Measurements from ENCODE around the gene SP6. TPM values are rescaled to one million over a fixed set of nuclear protein-coding genes. Genes with fewer than 3 reads are reported as not detected.
A peak's percentile ranks its signal among the peaks of the same experiment; 100 is the strongest.

The SP6 gene
- total and polyA plus RNA-seq, 8 donors: 0.31 to 3.0 (median 0.38) TPM; not detected in 3

GRCh38 chr17:47856830-47857229 lies 5.9 kb upstream of the SP6 start:
- Histone ChIP-seq H3K36me3 (no peaks in the 10 kb centered on the region), H3K4me3 (no peak overlapping the region), H3K4me1 (peaks cover under 1 to 6% (median 3%) of the 10 kb centered on the region in 4 donors), H3K27me3 (peaks cover 20 to 94% (median 58%) of the 10 kb centered on the region in 3 donors), H3K27ac (no peak overlapping the region), H3K9me3 (no peaks in the 10 kb centered on the region)
- TF ChIP-seq CTCF (IDR thresholded peaks at IDR 0.05) (no peak), POLR2A (IDR thresholded peaks at IDR 0.05) (no peak), EP300 (IDR thresholded peaks at IDR 0.05) (no peak), POLR2AphosphoS5 (IDR thresholded peaks at IDR 0.05) (no peak)
- intact Hi-C loops (cut with DNase I; ENCODE audit: low total_unique reads): no loop called here
- DNase-seq: no peak

- Histone ChIP-seq H3K4me3 (no peak overlapping the region), H3K4me1 (peaks cover 11 to 17% (median 14%) of the 10 kb centered on the region in 4 donors), H3K27ac (peak overlapping the region in 1 of 5 donors; percentile 9), H3K36me3 (no peaks in the 10 kb centered on the region), H3K27me3 (peaks cover 20 to 97% (median 69%) of the 10 kb centered on the region in 3 donors), H3K9me3 (no peaks in the 10 kb centered on the region)
- 19 to 37% (median 35%) methylated on average over 3 of the region's 3 CpGs for WGBS, 5 donors
- intact Hi-C loops (cut with DNase I; ENCODE audit: low total_unique reads): no loop called here
- DNase-seq: peak in 1 of 2 donors; percentile 42
- TF ChIP-seq EP300 (IDR thresholded peaks at IDR 0.05) (no peak), CTCF (IDR thresholded peaks at IDR 0.05) (no peak), POLR2AphosphoS5 (IDR thresholded peaks at IDR 0.05) (no peak), POLR2A (IDR thresholded peaks at IDR 0.05) (no peak)
Observed at GRCh38 chr17:47855737-47856136, 4.8 kb upstream of the SP6 start.

- Histone ChIP-seq H3K27ac (no peak overlapping the region), H3K9me3 (no peaks in the 10 kb centered on the region), H3K4me1 (peaks cover 16 to 25% (median 20%) of the 10 kb centered on the region in 4 donors), H3K27me3 (peaks cover 20 to 99% (median 88%) of the 10 kb centered on the region in 3 donors), H3K36me3 (no peaks in the 10 kb centered on the region), H3K4me3 (no peak overlapping the region)
- WGBS, 5 donors: 34 to 45% (median 42%) methylated on average over 5 of the region's 5 CpGs
- TF ChIP-seq POLR2AphosphoS5 (IDR thresholded peaks at IDR 0.05): no peak
- TF ChIP-seq POLR2A (IDR thresholded peaks at IDR 0.05): no peak
- TF ChIP-seq EP300 (IDR thresholded peaks at IDR 0.05): no peak
- TF ChIP-seq CTCF (IDR thresholded peaks at IDR 0.05): no peak
- DNase-seq: no peak
- intact Hi-C loops (cut with DNase I; ENCODE audit: low total_unique reads): no loop called here
Observed at GRCh38 chr17:47853616-47854015, 2.7 kb upstream of the SP6 start.

- peaks cover 33 to 100% (median 96%) of the 10 kb centered on the region in 3 donors for H3K27me3 ChIP-seq
- DNase-seq: peak in 1 of 2 donors; percentile 25
- intact Hi-C loops (cut with DNase I; ENCODE audit: low total_unique reads): no loop called here
- 19 to 41% (median 23%) methylated on average over 32 of the region's 32 CpGs for WGBS, 5 donors
- H3K4me1 ChIP-seq: peaks cover 24 to 34% (median 28%) of the 10 kb centered on the region in 4 donors
- H3K9me3 ChIP-seq: no peaks in the 10 kb centered on the region
- H3K27ac ChIP-seq: no peak overlapping the region
- no peaks in the 10 kb centered on the region for H3K36me3 ChIP-seq
- no peak for TF ChIP-seq EP300 (IDR thresholded peaks at IDR 0.05)
- no peak for TF ChIP-seq POLR2A (IDR thresholded peaks at IDR 0.05)
- no peak for TF ChIP-seq CTCF (IDR thresholded peaks at IDR 0.05)
- no peak for TF ChIP-seq POLR2AphosphoS5 (IDR thresholded peaks at IDR 0.05)
- H3K4me3 ChIP-seq: no peak overlapping the region
Observed at GRCh38 chr17:47852113-47852949, 1.4 kb upstream of the SP6 start.
